HepG2 (cell line): Measurements from ENCODE around the gene AMN. TPM values are rescaled to one million over a fixed set of nuclear protein-coding genes. Genes with fewer than 3 reads are reported as not detected.

Source experiments
- ESRRA ChIP-seq: sonication (generic); formaldehyde crosslinking; IDR thresholded peaks from 2 replicates; pipeline ENCODE4 v1.5.1; 2020; ENCODE audit warnings: mild to moderate bottlenecking, low read depth, missing genetic modification reagents
- FOXJ3 ChIP-seq: sonication (generic); formaldehyde crosslinking; IDR thresholded peaks from 2 replicates; pipeline ENCODE4 v1.4.0; 2020; ENCODE audit warnings: missing genetic modification reagents, mild to moderate bottlenecking, borderline replicate concordance
- HNRNPH1 ChIP-seq: fragments of 200-400 bp; formaldehyde crosslinking; optimal IDR thresholded peaks from 2 replicates; pipeline ENCODE3; 2017; ENCODE audit warnings: mild to moderate bottlenecking, low read depth, low read length
- MIER3 ChIP-seq: IDR thresholded peaks from 2 replicates; pipeline ENCODE4 v1.6.1; 2016; ENCODE audit warnings: missing compliant biosample characterization, borderline replicate concordance
- NR2F1 ChIP-seq, 2 experiments: fragments of 450-650 bp in 1 of 2; formaldehyde crosslinking in 1 of 2; IDR thresholded peaks; 2 replicates each; pipeline versions ENCODE4 v1.5.0 to v1.6.1; 2016 to 2020; ENCODE audit warnings: mild to moderate bottlenecking in 1 of 2, missing compliant biosample characterization in 1 of 2, missing genetic modification reagents in 1 of 2, moderate library complexity in 1 of 2
- NR2F2 ChIP-seq: IDR thresholded peaks from 2 replicates; pipeline ENCODE4 v1.6.1; 2012; ENCODE audit warnings: low read depth, inconsistent platforms, borderline replicate concordance
- RFXANK ChIP-seq: IDR thresholded peaks from 2 replicates; pipeline ENCODE4 v1.6.1; 2016
- RFXAP ChIP-seq: sonication (generic); formaldehyde crosslinking; IDR thresholded peaks from 2 replicates; pipeline ENCODE4 v1.4.0; 2020; ENCODE audit warnings: missing genetic modification reagents, borderline replicate concordance
- SAP130 ChIP-seq: IDR thresholded peaks from 2 replicates; pipeline ENCODE4 v1.6.1; 2016; ENCODE audit warnings: low read depth
- SKI ChIP-seq: fragments of 450-650 bp; IDR thresholded peaks from one replicate; pipeline ENCODE4 v1.6.1; 2018; ENCODE audit warnings: mild to moderate bottlenecking; ENCODE audit not compliant: partially characterized antibody
- ZKSCAN1 ChIP-seq: fragments of 150-350 bp; IDR thresholded peaks from 2 replicates; pipeline ENCODE4 v1.6.1; 2014; ENCODE audit warnings: low read length
- ZNF225 ChIP-seq: sonication (generic); formaldehyde crosslinking; IDR thresholded peaks from 2 replicates; pipeline ENCODE4 v1.4.0; 2020; ENCODE audit warnings: mild to moderate bottlenecking, missing genetic modification reagents
- ZNF335 ChIP-seq: sonication (generic); formaldehyde crosslinking; IDR thresholded peaks from 2 replicates; pipeline ENCODE4 v1.4.0; 2020; ENCODE audit warnings: missing genetic modification reagents
- ZNF615 ChIP-seq: sonication (generic); formaldehyde crosslinking; IDR thresholded peaks from 2 replicates; pipeline ENCODE4 v1.5.0; 2020; ENCODE audit warnings: mild to moderate bottlenecking, missing genetic modification reagents, borderline replicate concordance
- polyA plus RNA-seq, 8 experiments: library from polyadenylated mRNA; depleted of rRNA in 3 of 8; stranded (reverse) in 7 of 8; unstranded in 1 of 8; fragments of >200 nt; fragmentation: Illumina TruSeq in 4 of 8; extraction: Trizol in 4 of 8; gene quantifications; 2 replicates each; pipeline versions ENCODE4 v1.2.1 to v1.2.3, GENCODE V29; 2011 to 2016; ENCODE audit warnings: low read depth in 4 of 8, missing spikeins in 1 of 8, mixed read lengths in 1 of 8; ENCODE audit not compliant: insufficient read depth in 1 of 8
- total RNA-seq, 5 experiments: library from RNA; depleted of rRNA; stranded (reverse); fragments of >200 nt; fragmentation: Illumina TruSeq; extraction: Trizol; gene quantifications; 2 replicates each; pipeline ENCODE4 v1.2.3, GENCODE V29; 2016; ENCODE audit warnings: low read depth in 1 of 5
- TF ChIP-seq, protein P1 (sequence below), 2 experiments: fragments of 450-650 bp in 1 of 2; sonication (generic) in 1 of 2; formaldehyde crosslinking; IDR thresholded peaks; 2 replicates each; pipeline versions ENCODE4 v1.5.0 to v1.8.0; 2020 to 2022; ENCODE audit warnings: mild to moderate bottlenecking in 1 of 2, missing genetic modification reagents in 1 of 2
- TF ChIP-seq, protein P2 (sequence below): sonication (generic); formaldehyde crosslinking; IDR thresholded peaks from 2 replicates; pipeline ENCODE4 v1.8.0; 2022; ENCODE audit warnings: low read depth, missing genetic modification reagents
- TF ChIP-seq, protein P3 (sequence below), 2 experiments: IDR thresholded peaks; 2 replicates each; pipeline ENCODE4 v1.6.1; 2011 to 2012; ENCODE audit warnings: low read length in 2 of 2, borderline replicate concordance in 1 of 2, low read depth in 1 of 2, mild to moderate bottlenecking in 1 of 2, moderate library complexity in 1 of 2
- TF ChIP-seq, protein P4 (sequence below): sonication (generic); formaldehyde crosslinking; IDR thresholded peaks from 2 replicates; pipeline ENCODE4 v1.5.0; 2020; ENCODE audit warnings: missing genetic modification reagents
- TF ChIP-seq, protein P5 (sequence below), 2 experiments: sonication (generic) in 1 of 2; formaldehyde crosslinking in 1 of 2; IDR thresholded peaks; 2 replicates each; pipeline versions ENCODE4 v1.5.1 to v1.6.1; 2011 to 2020; ENCODE audit warnings: borderline replicate concordance in 1 of 2, low read depth in 1 of 2, low read length in 1 of 2, mild to moderate bottlenecking in 1 of 2, missing genetic modification reagents in 1 of 2, moderate library complexity in 1 of 2

The AMN gene
- total and polyA plus RNA-seq, 2 of the 13 experiments (the other 11 are each of a cell fraction or from before 2014, with no cell fraction given), result 9.8 to 33.1 TPM

DNA sequence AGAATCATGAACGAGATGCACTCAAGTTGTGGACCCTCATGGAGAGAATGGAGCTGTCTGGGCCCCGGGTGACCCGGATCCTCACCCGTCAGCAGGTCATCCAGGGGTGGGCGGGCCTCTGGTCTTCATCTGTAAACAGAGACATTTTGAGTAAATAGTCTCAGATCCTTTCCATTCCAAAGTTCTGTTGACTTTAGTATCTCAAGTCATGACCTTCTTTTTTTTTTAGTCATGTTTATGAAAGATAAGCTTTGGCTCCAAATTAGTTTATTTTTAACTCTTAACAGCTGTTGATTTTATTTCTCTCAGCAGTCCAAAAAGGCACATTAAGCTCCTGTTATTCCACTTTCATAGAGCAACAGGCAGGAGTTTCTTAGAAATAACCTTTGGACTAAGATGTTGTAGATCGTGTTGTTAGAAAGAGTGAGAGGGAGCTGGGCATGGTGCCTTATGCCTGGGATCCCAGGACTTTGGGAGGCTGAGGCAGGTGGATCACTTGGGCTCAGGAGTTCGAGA is 48.9 kb upstream of the AMN start (continued):
- TF ChIP-seq, protein P1, sequence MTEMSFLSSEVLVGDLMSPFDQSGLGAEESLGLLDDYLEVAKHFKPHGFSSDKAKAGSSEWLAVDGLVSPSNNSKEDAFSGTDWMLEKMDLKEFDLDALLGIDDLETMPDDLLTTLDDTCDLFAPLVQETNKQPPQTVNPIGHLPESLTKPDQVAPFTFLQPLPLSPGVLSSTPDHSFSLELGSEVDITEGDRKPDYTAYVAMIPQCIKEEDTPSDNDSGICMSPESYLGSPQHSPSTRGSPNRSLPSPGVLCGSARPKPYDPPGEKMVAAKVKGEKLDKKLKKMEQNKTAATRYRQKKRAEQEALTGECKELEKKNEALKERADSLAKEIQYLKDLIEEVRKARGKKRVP (CRISPR knock-in tag; IDR thresholded peaks at IDR 0.05), result peak in 1 of 2 experiments; percentile 19; a peak in 1 of 4 replicates
- TF ChIP-seq ZNF225 (CRISPR knock-in tag) (no peak), FOXJ3 (CRISPR knock-in tag) (peak; percentile 97), SAP130 (CRISPR knock-in tag) (peak; percentile 82), SKI (peak; percentile 93), ZNF615 (CRISPR knock-in tag) (no peak), MIER3 (CRISPR knock-in tag) (peak; percentile 79; the same call in 1 of the 2 replicates), RFXAP (CRISPR knock-in tag) (0 out of 2 replicates have a peak, but pooled peaks have one; percentile 46), NR2F1 (CRISPR knock-in tag; IDR thresholded peaks at IDR 0.05) (peak; percentile 97 to 98), ZNF335 (0 out of 2 replicates have a peak, but pooled peaks have one; percentile 47), HNRNPH1 (no peak), NR2F2 (peak; percentile 99), RFXANK (peak; percentile 32; the same call in 1 of the 2 replicates), ZKSCAN1 (no peak), ESRRA (CRISPR knock-in tag) (peak; percentile 66; the same call in 1 of the 2 replicates)
- TF ChIP-seq, protein P2, sequence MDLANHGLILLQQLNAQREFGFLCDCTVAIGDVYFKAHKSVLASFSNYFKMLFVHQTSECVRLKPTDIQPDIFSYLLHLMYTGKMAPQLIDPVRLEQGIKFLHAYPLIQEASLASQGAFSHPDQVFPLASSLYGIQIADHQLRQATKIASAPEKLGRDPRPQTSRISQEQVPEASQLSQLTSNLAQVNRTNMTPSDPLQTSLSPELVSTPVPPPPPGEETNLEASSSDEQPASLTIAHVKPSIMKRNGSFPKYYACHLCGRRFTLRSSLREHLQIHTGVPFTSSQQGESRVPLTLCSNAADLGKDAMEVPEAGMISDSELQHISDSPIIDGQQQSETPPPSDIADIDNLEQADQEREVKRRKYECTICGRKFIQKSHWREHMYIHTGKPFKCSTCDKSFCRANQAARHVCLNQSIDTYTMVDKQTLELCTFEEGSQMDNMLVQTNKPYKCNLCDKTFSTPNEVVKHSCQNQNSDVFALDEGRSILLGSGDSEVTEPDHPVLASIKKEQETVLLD (CRISPR knock-in tag), result no peak
- TF ChIP-seq, protein P3, sequence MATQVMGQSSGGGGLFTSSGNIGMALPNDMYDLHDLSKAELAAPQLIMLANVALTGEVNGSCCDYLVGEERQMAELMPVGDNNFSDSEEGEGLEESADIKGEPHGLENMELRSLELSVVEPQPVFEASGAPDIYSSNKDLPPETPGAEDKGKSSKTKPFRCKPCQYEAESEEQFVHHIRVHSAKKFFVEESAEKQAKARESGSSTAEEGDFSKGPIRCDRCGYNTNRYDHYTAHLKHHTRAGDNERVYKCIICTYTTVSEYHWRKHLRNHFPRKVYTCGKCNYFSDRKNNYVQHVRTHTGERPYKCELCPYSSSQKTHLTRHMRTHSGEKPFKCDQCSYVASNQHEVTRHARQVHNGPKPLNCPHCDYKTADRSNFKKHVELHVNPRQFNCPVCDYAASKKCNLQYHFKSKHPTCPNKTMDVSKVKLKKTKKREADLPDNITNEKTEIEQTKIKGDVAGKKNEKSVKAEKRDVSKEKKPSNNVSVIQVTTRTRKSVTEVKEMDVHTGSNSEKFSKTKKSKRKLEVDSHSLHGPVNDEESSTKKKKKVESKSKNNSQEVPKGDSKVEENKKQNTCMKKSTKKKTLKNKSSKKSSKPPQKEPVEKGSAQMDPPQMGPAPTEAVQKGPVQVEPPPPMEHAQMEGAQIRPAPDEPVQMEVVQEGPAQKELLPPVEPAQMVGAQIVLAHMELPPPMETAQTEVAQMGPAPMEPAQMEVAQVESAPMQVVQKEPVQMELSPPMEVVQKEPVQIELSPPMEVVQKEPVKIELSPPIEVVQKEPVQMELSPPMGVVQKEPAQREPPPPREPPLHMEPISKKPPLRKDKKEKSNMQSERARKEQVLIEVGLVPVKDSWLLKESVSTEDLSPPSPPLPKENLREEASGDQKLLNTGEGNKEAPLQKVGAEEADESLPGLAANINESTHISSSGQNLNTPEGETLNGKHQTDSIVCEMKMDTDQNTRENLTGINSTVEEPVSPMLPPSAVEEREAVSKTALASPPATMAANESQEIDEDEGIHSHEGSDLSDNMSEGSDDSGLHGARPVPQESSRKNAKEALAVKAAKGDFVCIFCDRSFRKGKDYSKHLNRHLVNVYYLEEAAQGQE (IDR thresholded peaks at IDR 0.05; ENCODE audit: borderline replicate concordance in 1 of 2, low read depth in 1 of 2, low read length in 2 of 2), result 0 out of 4 replicates have a peak, but pooled peaks of 1 of the 2 experiments have one; percentile 35
- TF ChIP-seq, protein P4, sequence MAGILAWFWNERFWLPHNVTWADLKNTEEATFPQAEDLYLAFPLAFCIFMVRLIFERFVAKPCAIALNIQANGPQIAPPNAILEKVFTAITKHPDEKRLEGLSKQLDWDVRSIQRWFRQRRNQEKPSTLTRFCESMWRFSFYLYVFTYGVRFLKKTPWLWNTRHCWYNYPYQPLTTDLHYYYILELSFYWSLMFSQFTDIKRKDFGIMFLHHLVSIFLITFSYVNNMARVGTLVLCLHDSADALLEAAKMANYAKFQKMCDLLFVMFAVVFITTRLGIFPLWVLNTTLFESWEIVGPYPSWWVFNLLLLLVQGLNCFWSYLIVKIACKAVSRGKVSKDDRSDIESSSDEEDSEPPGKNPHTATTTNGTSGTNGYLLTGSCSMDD (CRISPR knock-in tag), result no peak
- TF ChIP-seq, protein P5, sequence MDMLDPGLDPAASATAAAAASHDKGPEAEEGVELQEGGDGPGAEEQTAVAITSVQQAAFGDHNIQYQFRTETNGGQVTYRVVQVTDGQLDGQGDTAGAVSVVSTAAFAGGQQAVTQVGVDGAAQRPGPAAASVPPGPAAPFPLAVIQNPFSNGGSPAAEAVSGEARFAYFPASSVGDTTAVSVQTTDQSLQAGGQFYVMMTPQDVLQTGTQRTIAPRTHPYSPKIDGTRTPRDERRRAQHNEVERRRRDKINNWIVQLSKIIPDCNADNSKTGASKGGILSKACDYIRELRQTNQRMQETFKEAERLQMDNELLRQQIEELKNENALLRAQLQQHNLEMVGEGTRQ (IDR thresholded peaks at IDR 0.05; ENCODE audit: low read depth, low read length), result no peak
- TF ChIP-seq, protein P5 (CRISPR knock-in tag; IDR thresholded peaks at IDR 0.05; ENCODE audit: borderline replicate concordance), result no peak
